Nephron (organoid): ENCODE data around the gene SRMS.

ENCODE experiments used
- H3K27ac Mint-ChIP-seq, 3 experiments: 2 replicates each; pipeline ENCODE4 v1.8.0; 2020; ENCODE audit warnings: mixed read lengths in 3 of 3, mild to moderate bottlenecking in 2 of 3, moderate library complexity in 1 of 3
- H3K27me3 Mint-ChIP-seq: 2 replicates; pipeline ENCODE4 v1.8.0; 2021; ENCODE audit warnings: low read depth, mild to moderate bottlenecking, moderate library complexity, mixed read lengths
- H3K36me3 Mint-ChIP-seq: 2 replicates; pipeline ENCODE4 v1.8.0; 2020; ENCODE audit warnings: low read depth, mixed read lengths
- H3K4me1 Mint-ChIP-seq: 2 replicates; pipeline ENCODE4 v1.8.0; 2020; ENCODE audit warnings: mixed read lengths
- H3K4me3 Mint-ChIP-seq, 3 experiments: 2 replicates each; pipeline ENCODE4 v1.8.0; 2020; ENCODE audit warnings: mild to moderate bottlenecking in 3 of 3, mixed read lengths in 3 of 3, moderate library complexity in 2 of 3
- H3K9me3 Mint-ChIP-seq: 2 replicates; pipeline ENCODE4 v1.8.0; 2020; ENCODE audit warnings: mixed read lengths
- TF ChIP-seq, protein P1 (sequence below), 3 experiments: fragments of 200-600 bp; sonication (generic); IDR thresholded peaks; one replicate each; pipeline ENCODE4 v1.5.0; 2021; ENCODE audit warnings: antibody characterized with exemption in 3 of 3; ENCODE audit not compliant: unreplicated experiment in 3 of 3

The SRMS gene

GRCh38 chr20:63549019-63549418 lies 1.5 kb upstream of the SRMS start:
- H3K36me3 Mint-ChIP-seq: no peaks in the 10 kb centered on the region
- no peak overlapping the region for H3K27ac Mint-ChIP-seq
- TF ChIP-seq, protein P1, sequence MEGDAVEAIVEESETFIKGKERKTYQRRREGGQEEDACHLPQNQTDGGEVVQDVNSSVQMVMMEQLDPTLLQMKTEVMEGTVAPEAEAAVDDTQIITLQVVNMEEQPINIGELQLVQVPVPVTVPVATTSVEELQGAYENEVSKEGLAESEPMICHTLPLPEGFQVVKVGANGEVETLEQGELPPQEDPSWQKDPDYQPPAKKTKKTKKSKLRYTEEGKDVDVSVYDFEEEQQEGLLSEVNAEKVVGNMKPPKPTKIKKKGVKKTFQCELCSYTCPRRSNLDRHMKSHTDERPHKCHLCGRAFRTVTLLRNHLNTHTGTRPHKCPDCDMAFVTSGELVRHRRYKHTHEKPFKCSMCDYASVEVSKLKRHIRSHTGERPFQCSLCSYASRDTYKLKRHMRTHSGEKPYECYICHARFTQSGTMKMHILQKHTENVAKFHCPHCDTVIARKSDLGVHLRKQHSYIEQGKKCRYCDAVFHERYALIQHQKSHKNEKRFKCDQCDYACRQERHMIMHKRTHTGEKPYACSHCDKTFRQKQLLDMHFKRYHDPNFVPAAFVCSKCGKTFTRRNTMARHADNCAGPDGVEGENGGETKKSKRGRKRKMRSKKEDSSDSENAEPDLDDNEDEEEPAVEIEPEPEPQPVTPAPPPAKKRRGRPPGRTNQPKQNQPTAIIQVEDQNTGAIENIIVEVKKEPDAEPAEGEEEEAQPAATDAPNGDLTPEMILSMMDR (IDR thresholded peaks at IDR 0.05; ENCODE audit: unreplicated experiment in 3 of 3): no peak
- no peak overlapping the region for H3K4me3 Mint-ChIP-seq
- no peaks in the 10 kb centered on the region for H3K4me1 Mint-ChIP-seq
- no peaks in the 10 kb centered on the region for H3K9me3 Mint-ChIP-seq
- peaks cover 31% of the 10 kb centered on the region for H3K27me3 Mint-ChIP-seq

DNA sequence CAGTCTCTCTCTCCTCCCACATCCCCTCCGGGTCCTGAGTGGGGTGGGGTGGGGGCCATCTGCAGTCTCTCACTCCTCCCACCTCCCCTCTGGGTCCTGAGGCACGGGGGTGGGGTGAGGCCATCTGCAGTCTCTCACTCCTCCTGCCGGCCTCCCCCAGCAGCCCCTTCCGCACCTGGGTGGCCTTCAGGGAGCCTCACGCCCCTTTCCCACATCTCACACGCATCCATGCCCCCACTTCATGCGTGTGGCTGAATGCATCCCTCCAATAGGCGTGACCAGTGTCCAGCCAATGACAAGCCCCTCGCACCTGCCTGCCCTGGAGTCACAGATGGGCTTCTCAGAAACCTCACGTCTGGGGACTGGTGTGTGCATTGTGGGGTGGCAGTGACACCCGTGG lies 993 bp upstream of the SRMS start:
- Mint-ChIP-seq H3K4me3 (no peak overlapping the region), H3K27me3 (peaks cover 31% of the 10 kb centered on the region), H3K27ac (no peak overlapping the region), H3K4me1 (peaks cover 4% of the 10 kb centered on the region), H3K9me3 (no peaks in the 10 kb centered on the region), H3K36me3 (no peaks in the 10 kb centered on the region)
- TF ChIP-seq, protein P1 (IDR thresholded peaks at IDR 0.05; ENCODE audit: unreplicated experiment in 3 of 3): no peak

DNA sequence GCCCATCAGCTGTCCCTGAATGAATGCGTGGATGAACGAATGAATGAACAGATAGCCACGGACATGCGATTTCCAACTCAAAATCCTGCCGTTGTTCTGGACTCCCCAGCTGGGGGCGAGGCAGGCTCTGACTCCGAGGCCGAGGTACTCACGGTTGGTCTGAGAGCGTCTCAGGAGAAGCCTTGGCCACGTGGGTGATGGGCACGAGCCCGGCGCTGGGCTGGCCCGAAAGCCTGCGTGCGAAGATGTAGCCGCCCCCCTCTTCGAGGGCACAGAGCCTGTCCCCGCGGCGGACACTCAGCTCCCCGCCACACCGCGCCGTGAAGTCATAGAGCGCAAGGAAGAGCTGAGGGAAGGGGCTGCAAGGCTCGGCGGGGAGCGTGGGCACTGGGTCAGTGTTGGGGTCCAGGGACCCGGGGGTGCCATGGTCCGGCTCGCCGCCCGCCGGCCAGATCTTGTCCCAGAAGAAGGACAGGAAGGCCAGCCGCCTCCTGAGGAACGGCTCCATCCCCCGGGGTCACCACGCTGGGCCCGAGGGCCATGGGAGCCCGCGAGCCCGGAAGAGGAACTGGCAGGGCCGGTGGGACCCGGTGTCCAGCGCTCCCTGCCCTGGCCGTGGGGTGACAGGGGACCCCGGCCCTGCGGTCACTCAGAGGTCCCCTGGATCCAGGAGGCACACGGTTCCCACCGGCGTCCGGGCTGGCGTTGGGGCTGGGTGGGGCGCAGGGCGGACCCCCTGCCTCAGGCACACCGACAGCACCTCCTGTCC lies 409 bp downstream of the SRMS start:
- peaks cover 27% of the 10 kb centered on the region for H3K27me3 Mint-ChIP-seq
- H3K36me3 Mint-ChIP-seq: no peaks in the 10 kb centered on the region
- H3K4me3 Mint-ChIP-seq: no peak overlapping the region
- H3K4me1 Mint-ChIP-seq: peaks cover 6% of the 10 kb centered on the region
- H3K27ac Mint-ChIP-seq: no peak overlapping the region
- TF ChIP-seq, protein P1 (IDR thresholded peaks at IDR 0.05; ENCODE audit: unreplicated experiment in 3 of 3): no peak
- no peaks in the 10 kb centered on the region for H3K9me3 Mint-ChIP-seq

DNA sequence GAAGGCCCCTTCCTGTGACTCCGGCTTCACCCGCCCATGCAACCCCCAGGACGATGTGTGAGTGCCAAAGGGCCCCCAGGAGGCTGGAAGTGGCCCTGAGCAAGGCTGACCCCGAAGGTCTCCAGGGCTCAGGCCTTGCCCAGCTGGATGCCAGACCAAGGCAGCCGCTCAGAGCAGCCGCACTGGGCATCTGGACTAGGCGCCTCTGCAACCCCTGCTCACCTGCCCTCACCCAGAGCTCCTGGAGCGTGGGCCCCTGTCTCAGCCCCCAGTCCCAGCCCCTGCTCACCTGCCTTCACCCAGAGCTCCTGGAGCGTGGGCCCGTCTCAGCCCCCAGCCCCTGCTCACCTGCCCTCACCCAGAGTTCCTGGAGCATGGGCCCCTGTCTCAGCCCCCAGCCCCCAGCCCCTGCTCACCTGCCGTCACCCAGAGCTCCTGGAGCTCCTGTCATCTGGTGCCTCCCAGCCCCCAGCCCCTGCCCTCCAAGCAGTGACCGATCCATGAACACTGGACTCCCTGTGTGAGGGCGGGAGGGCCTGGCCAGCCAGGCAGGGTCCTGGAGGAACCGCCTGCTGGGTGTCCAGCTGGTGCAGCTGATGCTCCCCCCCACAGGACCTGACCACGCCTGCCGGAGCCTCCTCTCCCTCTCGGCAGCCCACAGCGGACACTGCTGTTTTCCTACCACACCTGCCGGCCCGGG lies 1.1 kb downstream of the SRMS start:
- TF ChIP-seq, protein P1 (IDR thresholded peaks at IDR 0.05; ENCODE audit: unreplicated experiment in 3 of 3): no peak
- Mint-ChIP-seq H3K4me1 (peaks cover 6% of the 10 kb centered on the region), H3K27ac (no peak overlapping the region), H3K36me3 (no peaks in the 10 kb centered on the region), H3K4me3 (no peak overlapping the region), H3K9me3 (no peaks in the 10 kb centered on the region), H3K27me3 (peaks cover 27% of the 10 kb centered on the region)

- Mint-ChIP-seq H3K9me3 (no peaks in the 10 kb centered on the region), H3K36me3 (no peaks in the 10 kb centered on the region), H3K4me3 (no peak overlapping the region), H3K4me1 (peaks cover 6% of the 10 kb centered on the region), H3K27me3 (peaks cover 24% of the 10 kb centered on the region), H3K27ac (no peak overlapping the region)
- TF ChIP-seq, protein P1 (IDR thresholded peaks at IDR 0.05; ENCODE audit: unreplicated experiment in 3 of 3): no peak
Measured at GRCh38 chr20:63545814-63546213, 1.7 kb downstream of the SRMS start.
